Mesenteric fat pad (tissue), 1 donor: ENCODE results near the gene MEGF10. TPM values are rescaled to one million over a fixed set of nuclear protein-coding genes. Genes with fewer than 3 reads are reported as not detected.

Experiments
- DNase-seq: peaks from one replicate; pipeline ENCODE4 v3.0.0-alpha.2; 2020; ENCODE audit warnings: low spot score
- total RNA-seq: library from RNA; stranded (reverse); fragmentation: NEBNext Ultra II Directional; extraction: Animal tissue kit (Norgen Biotek cat#: 25700); gene quantifications from one replicate; pipeline ENCODE4 v1.2.1, GENCODE V29; 2021
- donor health status: DM: yes; HTN: yes; CAD: no.

The MEGF10 gene
- total RNA-seq, 1 donor from 2014 or later = 0.58 TPM

DNA sequence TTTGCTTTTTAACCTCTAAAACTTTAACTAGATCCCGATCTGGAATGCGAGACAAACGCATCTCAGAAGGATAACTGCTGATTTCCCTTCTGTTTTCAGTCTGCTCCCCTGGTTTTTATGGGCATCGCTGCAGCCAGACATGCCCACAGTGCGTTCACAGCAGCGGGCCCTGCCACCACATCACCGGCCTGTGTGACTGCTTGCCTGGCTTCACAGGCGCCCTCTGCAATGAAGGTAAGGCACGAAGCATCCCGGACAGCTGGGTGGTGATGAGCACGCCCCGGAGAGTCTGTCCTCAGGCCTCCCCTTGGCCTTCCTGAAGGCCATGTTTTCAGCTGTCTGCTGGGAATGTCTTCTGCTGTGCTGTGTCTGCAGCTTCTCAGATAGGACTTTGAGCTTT is 144.0 kb downstream of the MEGF10 start:
- DNase-seq = no peak

DNA sequence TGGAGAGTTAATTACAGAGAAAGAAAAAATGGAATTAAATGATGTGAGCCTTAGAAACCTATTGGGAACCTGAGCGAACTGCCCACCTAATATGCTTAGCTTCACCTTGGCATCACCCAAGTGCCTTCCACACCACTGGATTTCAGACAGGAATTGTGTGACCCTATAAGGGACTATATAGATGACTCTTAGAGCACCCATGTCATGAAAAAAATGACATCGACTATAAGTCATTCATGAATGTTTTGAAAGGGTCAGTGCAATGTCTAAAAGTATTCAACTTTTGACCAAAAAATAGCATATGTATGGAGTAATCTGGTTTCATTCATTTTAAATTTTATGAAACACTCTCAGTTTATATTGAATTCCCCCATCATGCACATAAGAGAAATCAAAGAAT is 145.2 kb downstream of the MEGF10 start:
- no peak for DNase-seq

DNA sequence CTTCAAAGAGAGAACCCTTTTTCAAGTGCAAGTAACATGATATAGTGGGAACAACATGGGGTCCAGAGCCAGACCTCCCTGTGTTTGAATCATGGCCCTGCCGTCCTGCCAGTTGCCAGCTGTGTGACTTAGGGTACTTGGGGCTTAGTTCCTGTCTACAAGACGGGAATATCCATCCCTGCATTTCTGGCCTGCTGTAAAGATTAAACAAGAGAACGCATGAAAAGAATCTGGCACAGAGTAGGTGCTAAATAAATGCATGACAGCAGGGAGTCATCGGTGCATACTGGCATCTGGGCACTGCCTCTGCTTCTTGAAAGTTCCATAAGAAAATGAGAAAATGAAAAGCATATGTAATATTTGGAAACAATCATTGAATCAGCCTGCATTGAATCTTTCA is 149.0 kb downstream of the MEGF10 start:
- DNase-seq = no peak

DNA sequence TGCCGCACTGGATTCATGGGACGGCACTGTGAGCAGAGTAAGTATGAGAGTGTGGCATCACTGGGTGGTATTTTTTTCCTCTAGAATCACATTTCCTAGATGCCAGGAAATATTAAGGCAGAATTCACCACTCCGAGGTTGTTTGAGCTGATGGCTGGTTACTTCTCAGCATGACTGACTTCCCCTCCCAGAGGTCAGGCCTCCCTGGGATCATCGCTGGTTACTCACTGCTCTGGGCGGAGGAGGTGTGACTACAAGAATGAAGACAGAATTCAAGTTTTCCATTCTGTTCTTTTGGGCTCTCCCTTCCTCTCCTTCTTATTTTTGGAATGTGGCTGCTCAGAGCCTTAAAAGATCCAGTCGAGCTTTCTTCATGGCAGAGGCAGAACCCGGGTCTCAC is 150.2 kb downstream of the MEGF10 start:
- no peak for DNase-seq

DNA sequence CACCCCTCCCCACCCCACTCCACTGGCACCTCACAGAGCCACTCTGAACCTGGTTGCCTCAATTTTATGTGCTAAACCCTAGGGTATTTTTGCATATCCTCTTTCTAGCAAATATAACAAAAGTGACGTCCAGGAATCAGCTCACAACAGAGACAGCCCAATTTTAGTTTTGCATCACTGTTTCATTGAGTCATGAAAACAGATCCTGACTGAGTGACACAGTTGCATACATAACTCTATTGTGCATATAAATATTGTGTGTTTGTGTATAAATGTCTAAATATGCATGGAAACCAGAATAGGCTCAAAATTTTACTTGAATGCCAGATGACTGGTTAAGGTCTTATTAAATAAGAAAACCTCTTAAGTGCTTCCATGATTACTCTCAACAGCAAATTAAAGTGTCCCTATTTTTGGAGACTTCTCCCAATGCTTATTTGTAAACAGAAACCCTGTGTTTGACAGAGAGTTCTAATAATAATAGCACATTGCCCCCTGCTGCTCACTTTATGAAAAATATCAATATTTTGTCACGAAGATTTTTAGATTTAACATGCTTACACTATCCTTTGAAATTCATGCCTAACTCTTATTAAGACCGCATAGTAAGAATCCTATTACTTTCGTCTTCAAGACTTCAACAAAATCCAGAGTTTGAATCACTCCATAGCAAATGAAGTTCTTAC is 151.3 kb downstream of the MEGF10 start:
- DNase-seq = no peak

DNA sequence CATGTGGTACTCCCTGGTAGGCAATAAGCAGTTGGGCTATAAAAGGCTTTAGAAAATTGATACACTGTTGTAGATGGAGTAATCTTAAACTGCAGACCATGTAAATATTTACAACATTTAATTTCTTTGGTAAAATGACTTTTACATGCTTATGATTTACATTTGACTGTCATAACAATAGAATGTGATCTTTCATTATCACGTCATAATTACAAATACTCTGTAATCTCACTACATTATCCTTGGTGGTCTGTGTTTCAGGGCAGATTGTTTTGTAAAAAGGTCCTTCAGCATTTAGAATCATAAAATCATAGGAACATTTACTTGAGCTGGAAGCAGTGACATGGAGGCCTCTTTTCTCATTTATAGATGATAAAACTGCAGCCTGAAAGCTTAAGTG is 153.6 kb downstream of the MEGF10 start:
- no peak for DNase-seq

DNA sequence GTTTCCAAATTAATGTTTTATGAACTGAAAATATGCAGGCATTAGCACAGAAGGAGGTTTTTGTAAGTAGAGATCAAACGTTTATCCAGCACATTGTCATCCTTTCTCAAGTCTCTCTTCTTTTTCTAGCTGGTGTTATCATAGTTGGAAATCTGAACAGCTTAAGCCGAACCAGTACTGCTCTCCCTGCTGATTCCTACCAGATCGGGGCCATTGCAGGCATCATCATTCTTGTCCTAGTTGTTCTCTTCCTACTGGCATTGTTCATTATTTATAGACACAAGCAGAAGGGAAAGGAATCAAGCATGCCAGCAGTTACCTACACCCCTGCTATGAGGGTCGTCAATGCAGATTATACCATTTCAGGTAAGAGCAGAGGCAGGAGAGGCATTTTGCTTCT is 154.7 kb downstream of the MEGF10 start:
- DNase-seq = no peak

DNA sequence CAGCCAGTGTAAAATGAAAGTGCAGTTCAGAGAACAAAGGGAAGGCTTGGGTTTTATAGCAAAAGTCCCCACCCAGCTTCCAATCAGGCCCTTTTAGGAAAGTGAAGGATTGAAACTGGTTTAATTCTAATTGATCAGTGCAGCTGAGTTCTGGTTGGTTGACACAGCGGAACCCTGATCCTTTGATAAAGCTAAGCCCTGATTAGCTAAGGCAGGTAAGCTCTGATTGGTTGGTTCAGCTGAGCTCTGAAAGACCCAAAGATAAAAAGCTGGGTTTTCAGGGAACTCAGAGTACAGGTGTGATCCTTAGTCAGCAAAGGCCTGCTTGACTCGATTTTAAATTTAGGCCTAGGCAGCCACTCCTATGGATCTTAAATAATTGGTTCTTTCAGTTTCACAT is 156.0 kb downstream of the MEGF10 start:
- no peak for DNase-seq

DNA sequence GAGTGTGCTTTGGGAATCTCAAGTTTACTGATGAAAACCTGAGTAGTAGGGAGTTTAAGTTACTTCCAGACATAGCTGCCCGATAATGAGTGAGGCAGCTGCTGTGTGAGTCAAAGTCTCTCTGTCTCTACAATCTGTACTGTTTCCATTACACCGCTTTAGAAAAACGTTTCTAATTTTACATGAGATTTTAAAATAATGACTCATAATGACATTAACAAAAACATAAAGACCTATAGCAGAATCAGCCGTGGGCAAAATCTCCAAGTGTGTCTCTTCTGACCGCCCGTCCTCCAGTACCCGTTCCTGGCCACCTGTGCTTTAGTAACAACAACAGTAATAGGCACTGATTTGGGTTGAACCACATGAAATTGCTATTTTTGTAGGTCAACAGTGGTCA is 157.2 kb downstream of the MEGF10 start:
- DNase-seq = no peak

DNA sequence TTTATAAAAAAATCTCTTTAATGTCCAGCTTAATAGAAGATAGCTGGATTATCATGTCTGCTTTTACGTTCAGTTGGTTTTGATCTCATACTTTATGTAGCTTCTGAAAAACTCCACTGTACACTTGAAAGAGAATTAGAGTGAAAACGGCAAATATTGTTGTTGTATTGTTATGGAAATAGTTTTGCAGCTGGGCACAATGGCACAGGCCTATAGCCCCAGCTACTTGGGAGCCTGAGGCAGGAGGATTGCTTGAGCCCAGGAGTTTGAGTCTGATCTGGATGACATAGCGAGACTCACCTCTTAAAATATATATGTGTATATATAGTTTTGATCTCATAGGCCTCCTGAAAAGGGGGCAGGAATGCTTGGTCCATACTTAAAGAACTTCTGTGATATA is 159.4 kb downstream of the MEGF10 start:
- no peak for DNase-seq

DNA sequence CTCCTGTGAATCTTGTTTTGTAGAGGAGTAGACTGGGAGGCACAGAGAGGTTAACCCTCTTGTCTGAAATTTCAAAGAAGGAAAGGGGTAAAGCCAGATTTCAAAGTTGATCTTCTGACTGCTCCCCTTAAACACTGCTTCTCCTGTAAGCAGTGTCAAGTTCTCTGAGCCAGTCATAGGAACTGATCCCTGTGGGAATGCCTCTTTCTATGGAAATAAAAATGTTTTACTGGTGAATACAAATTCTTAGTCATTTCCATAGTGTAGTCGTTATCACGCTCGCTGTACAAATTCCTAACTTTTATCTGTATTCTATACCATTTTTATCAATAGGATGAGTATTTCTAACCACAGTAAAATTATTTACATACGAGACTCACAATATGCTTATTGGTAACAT is 160.5 kb downstream of the MEGF10 start:
- no peak for DNase-seq

DNA sequence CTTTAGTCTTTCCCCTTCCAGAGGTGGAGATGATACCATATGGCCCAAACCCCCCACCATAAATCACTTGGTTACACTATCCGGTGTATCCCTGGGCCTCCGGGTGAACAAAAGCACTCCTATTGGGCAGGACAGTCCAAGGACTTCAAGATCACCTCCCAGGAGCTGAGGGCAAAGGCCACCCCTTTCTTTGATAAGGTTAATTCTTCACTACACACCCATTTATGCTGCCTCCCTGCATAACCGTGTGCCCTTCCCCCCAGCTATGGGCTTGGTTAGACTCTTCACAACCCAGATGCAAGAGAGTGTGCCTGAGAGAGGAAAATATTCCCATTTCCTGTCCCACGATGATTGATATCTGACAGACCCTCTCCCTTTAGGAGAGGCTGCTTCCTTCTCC is 162.0 kb downstream of the MEGF10 start:
- no peak for DNase-seq

DNA sequence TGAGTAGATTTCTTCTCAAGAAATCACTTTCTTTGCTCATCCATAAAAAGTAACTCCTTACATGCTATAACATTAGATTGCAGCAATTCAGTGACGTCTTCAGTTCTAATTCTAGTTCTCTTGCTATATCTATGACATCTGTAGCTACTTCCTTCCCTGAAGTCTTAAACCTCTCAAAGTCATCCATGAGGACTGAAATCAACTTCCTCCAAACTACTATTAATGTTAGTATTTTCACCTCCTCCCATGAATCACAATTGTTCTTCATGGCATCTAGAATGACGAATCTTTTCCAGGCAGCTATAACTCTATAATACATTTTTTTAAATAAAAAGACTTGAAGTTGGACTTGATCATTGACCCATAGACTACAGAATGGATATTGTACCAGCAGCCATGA is 180.6 kb downstream of the MEGF10 start:
- DNase-seq = no peak

DNA sequence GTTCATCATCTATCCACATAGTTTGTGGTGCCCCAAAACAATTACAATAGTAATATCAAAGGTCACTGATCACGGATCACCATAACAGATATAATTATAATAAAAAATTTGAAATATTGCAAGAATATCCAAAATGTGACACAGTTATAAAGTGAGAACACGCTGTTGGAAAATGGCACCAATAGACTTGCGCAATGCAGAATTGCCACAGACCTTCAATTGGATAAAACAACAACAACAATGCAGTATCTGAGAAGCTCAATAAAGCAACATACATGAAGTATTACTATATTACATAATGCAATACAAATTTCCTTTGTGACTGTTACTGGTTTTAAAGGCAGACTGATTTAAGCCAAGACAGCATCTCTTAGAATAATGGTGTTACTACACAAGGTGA is 182.1 kb downstream of the MEGF10 start:
- DNase-seq = no peak

DNA sequence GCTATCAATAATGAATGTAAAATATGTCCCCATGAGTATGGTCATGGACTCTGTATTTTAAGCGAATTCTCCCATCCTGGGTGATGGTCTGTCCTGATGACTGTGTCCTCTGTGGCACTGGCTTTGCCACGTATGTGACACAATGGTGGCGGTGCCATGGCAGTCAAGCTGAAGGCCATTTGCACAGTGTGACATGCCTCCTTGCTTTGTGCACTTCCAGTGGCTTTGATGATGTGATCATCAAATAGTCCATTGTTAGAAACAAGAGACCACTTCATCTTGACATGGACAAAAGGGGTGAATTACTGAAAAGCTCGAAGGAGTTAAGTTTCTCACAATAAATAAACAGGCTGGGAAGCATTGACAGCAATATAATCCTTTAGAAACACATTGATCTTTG is 195.9 kb downstream of the MEGF10 start:
- DNase-seq = no peak

DNA sequence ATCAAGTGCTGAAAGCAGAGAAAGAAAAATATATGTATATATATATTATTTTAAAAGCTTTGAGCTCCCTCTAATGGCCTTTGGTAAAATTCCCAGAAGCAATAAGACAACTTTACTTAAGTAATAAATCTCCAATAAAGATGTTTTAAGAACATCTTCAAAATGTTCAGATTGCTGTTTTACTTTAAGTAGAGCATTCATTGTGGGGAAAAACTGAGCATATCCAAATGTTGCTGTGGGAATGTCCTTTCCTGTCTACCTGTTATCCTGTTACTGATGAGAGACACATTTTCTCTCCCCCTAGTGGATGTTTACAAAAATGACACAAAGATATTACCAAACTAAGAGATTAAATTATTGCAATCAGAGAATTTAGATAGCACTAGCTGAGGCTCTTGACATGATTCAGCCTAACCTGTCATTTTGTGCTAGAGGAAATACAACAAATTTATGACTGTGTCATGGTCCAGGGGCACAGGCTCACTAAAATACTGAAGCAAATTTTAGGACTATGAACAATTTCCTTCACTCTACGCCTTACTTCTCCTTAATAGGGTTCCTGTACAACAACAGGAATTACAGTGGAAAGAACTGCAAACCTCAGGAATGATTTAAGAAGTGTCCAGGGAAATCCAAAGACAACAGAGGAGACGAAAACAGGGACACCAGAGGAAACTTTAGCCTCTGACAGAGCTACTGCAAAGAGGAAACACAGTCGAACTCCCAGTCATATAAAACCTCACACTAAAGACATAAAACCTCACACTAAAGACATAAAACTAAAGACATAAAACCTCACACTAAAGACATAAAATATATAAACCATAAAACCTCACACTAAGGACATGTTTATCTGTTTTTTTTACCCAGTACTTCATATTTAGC is 202.5 kb downstream of the MEGF10 start:
- no peak for DNase-seq

DNA sequence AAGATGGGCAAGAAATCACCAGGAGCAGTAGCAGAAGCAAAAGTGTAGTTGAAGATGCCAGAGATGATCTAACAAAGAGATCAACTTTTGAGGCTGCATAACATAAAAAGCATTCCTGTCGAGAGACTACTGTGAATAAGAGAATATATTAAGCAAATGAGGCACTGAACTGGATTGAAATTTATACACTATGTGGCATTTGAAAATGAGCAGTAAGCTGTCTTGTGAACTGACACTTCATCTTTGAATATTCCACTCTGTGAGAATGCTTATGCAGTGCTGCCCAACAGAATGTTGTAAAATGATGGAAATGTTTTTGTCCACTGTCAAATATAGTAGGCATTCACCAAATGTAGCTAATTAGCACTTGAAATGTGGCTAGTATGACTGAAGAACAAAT is 208.0 kb downstream of the MEGF10 start:
- DNase-seq = no peak

DNA sequence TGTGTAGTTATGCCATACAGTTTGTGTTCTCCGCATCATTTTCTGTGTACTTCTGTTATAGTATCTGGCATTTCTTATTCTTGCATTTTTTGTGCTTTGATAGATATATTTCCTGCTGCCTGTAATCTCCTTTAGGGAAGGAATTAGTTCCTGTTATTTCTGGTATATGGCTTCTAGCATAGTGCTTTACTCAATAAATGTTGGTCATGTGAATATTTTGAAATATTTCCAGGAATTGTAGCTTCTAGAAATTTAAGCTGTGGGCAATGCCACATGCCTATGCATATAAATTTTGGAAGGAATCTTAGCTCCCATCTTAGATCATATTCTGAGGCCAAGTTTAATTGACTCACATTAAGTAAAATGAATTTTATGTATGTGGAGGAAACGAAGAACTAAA is 215.3 kb downstream of the MEGF10 start:
- DNase-seq = no peak

DNA sequence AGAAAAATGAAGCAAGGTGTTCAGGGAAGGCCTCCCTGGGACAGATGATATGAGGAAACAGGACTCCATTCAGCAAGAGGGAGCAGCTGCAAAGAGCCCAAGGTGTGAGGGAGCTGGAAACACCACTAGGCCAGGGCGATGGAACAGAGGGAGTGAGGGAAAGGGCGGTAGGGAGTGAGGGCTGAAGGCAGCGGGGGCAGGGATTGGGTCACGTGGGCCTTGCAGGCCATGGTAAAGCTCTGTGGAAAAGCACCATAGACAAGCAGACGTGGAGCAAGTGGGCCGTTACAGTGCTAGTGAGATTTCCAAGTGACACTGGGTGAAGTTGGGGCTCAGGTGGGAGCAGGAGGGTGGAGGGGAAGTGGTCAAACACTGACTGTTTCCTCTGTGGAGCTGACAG is 216.0 kb downstream of the MEGF10 start:
- DNase-seq = no peak

DNA sequence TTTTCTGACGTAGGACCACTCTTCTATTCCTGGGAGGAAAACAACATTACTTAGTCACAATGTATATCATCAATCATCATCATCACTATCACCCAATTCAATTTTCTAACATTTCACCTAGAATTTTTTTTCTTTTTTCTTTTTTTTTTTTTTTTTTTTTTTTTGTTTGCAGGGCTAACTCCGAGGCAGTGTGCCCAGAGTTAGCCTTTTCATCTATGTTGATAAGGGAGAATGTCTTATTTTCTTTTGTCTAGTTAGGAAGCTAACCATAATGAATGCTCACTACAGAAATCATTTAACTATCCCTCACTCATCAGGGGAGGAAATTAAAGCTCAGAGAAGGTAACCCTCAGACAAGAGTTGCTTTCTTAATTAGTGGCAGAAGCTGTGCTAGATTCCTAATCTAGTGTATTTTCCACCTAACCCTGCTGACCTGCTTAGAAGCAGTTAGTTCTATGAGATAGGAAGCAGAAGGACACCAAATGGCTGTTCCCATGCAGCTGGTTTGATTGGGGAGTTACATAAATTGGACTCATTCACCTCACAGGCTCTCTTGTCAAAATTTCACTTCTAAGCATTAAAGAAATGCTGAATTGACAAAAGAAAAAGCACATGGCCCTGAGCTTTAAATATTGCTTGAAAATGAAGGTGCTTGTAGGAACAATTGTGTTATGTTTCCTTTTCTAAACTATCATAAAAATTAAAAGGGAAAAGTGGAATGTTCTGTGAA is 218.2 kb downstream of the MEGF10 start:
- DNase-seq = no peak
